NCI-H146 treated with DMSO at 0.1 percent for 48 hours (cell line): ENCODE measurements around the gene SLC43A3.
A peak's percentile ranks its signal among the peaks of the same experiment; 100 is the strongest.

ENCODE experiments used
- DNase-seq: peaks from one replicate; lab custom pipeline; 2025; ENCODE audit not compliant: unreplicated experiment; lab: John Stamatoyannopoulos, UW

The SLC43A3 gene

GRCh38 chr11:57430952-57431351 is 4.0 kb upstream of the SLC43A3 start:
- no peak for DNase-seq

- no peak for DNase-seq
These were observed 3.0 kb upstream of the SLC43A3 start for GRCh38 chr11:57429946-57430345.

GRCh38 chr11:57428643-57429042 is 1.7 kb upstream of the SLC43A3 start:
- DNase-seq = no peak

- DNase-seq = no peak
These were observed 784 bp upstream of the SLC43A3 start for GRCh38 chr11:57427727-57428082.

- peak; percentile 65 for DNase-seq
These were observed 437 bp downstream of the SLC43A3 start for GRCh38 chr11:57426439-57426928.

- no peak for DNase-seq
These were observed 1.1 kb downstream of the SLC43A3 start for GRCh38 chr11:57425565-57426438.

GRCh38 chr11:57424792-57425564 is 1.9 kb downstream of the SLC43A3 start:
- no peak for DNase-seq

GRCh38 chr11:57424137-57424791 is 2.7 kb downstream of the SLC43A3 start:
- no peak for DNase-seq

GRCh38 chr11:57422669-57423068 is 4.3 kb downstream of the SLC43A3 start:
- no peak for DNase-seq

GRCh38 chr11:57421805-57422204 is 5.1 kb downstream of the SLC43A3 start:
- DNase-seq = no peak

- no peak for DNase-seq
These were observed 5.9 kb downstream of the SLC43A3 start for GRCh38 chr11:57421066-57421465.

GRCh38 chr11:57419146-57419545 is 7.8 kb downstream of the SLC43A3 start:
- DNase-seq = no peak

- no peak for DNase-seq
These were observed 8.8 kb downstream of the SLC43A3 start for GRCh38 chr11:57418131-57418530.

GRCh38 chr11:57417056-57417455 is 9.9 kb downstream of the SLC43A3 start:
- DNase-seq = no peak

- DNase-seq = no peak
These were observed 10.5 kb downstream of the SLC43A3 start for GRCh38 chr11:57416436-57416835.

- no peak for DNase-seq
These were observed 12.2 kb downstream of the SLC43A3 start for GRCh38 chr11:57414612-57415212.

GRCh38 chr11:57413681-57414080 is 13.2 kb downstream of the SLC43A3 start:
- DNase-seq = no peak

- no peak for DNase-seq
These were observed 16.6 kb downstream of the SLC43A3 start for GRCh38 chr11:57410287-57410686.

GRCh38 chr11:57409321-57410100 is 17.4 kb downstream of the SLC43A3 start:
- no peak for DNase-seq

- DNase-seq = no peak
These were observed 18.1 kb downstream of the SLC43A3 start for GRCh38 chr11:57408771-57409170.
